CD4-positive, CD25-positive, alpha-beta regulatory T cell (primary cell): ENCODE results near the gene HOXB2. TPM values are rescaled to one million over a fixed set of nuclear protein-coding genes. Genes with fewer than 3 reads are reported as not detected.
"Not testable (repeated sequence)": the region's sequence is repeated elsewhere in the genome, so short reads cannot be mapped to it uniquely, and the experiment has no call there.

Source experiments
- ATAC-seq, 2 donors: fragments of 150-1000 bp; cut with Tn5 transposase; one replicate each; pipeline ENCODE4 v1.10.0; 2021; ENCODE audit warnings: low read depth in 2 of 2, moderate number of reproducible peaks in 2 of 2, moderate library complexity in 1 of 2
- DNase-seq, 3 donors: peaks; one replicate each; pipeline versions ENCODE4 v3.0.0 to v3.0.0-alpha.2; 2012 to 2022; ENCODE audit warnings: mixed read lengths in 1 of 3
- H3K27ac ChIP-seq: one replicate; pipeline ENCODE4 v1.7.0; 2013; ENCODE audit warnings: mild to moderate bottlenecking, low read length; ENCODE audit not compliant: insufficient read depth, poor library complexity, severe bottlenecking
- H3K27me3 ChIP-seq: one replicate; pipeline ENCODE4 v1.7.0; 2013; ENCODE audit warnings: low read length; ENCODE audit not compliant: control insufficient read depth, insufficient read depth
- H3K36me3 ChIP-seq: one replicate; pipeline ENCODE4 v1.7.0; 2013; ENCODE audit warnings: mild to moderate bottlenecking, low read length, moderate library complexity; ENCODE audit not compliant: control insufficient read depth, insufficient read depth
- H3K4me1 ChIP-seq: 2 replicates; pipeline ENCODE4 v1.7.0; 2013; ENCODE audit warnings: mild to moderate bottlenecking, low read length; ENCODE audit not compliant: insufficient read depth, control insufficient read depth, poor library complexity, severe bottlenecking
- H3K4me3 ChIP-seq: one replicate; pipeline ENCODE4 v1.7.0; 2013; ENCODE audit warnings: low read depth, mild to moderate bottlenecking, low read length, moderate library complexity
- H3K9me3 ChIP-seq, 2 experiments: 1 replicate in 1 of 2; 2 replicates in 1 of 2; pipeline ENCODE4 v1.7.0; 2013; ENCODE audit warnings: low read length in 2 of 2, mild to moderate bottlenecking in 1 of 2, moderate library complexity in 1 of 2; ENCODE audit not compliant: control insufficient read depth in 2 of 2
- H3K27ac Mint-ChIP-seq, 3 donors: one replicate each; pipeline ENCODE4 v1.8.0; 2020 to 2022; ENCODE audit warnings: mild to moderate bottlenecking in 3 of 3, mixed read lengths in 3 of 3, moderate library complexity in 2 of 3
- H3K27me3 Mint-ChIP-seq: one replicate; pipeline ENCODE4 v1.8.0; 2022; ENCODE audit warnings: mild to moderate bottlenecking, mixed read lengths
- H3K36me3 Mint-ChIP-seq: one replicate; pipeline ENCODE4 v1.8.0; 2020; ENCODE audit warnings: mixed read lengths
- H3K4me1 Mint-ChIP-seq, 4 donors: one replicate each; pipeline ENCODE4 v1.8.0; 2020 to 2022; ENCODE audit warnings: mixed read lengths in 4 of 4, mild to moderate bottlenecking in 1 of 4
- H3K4me3 Mint-ChIP-seq, 4 donors: one replicate each; pipeline ENCODE4 v1.8.0; 2020 to 2022; ENCODE audit warnings: mild to moderate bottlenecking in 4 of 4, mixed read lengths in 4 of 4, moderate library complexity in 3 of 4
- H3K9me3 Mint-ChIP-seq, 7 donors: one replicate each; pipeline ENCODE4 v1.8.0; 2020 to 2022; ENCODE audit warnings: mixed read lengths in 7 of 7, mild to moderate bottlenecking in 3 of 7, moderate library complexity in 2 of 7
- polyA plus RNA-seq, 4 donors: library from polyadenylated mRNA; unstranded; fragments of 300-500 nt; fragmentation: Illumina TruSeq; gene quantifications; one replicate each; pipeline ENCODE4 v1.2.3, GENCODE V29; 2021
- total RNA-seq: library from RNA; stranded (reverse); gene quantifications from one replicate; pipeline ENCODE4 v1.2.3, GENCODE V29; 2022

Gene HOXB2
- total and polyA plus RNA-seq, 5 donors from 2014 or later: 19.1 to 42.4 (median 31.1) TPM

- not testable (repeated sequence) for DNase-seq, H3K4me3 ChIP-seq, H3K27me3 ChIP-seq, H3K4me3 Mint-ChIP-seq, H3K36me3 Mint-ChIP-seq, H3K36me3 ChIP-seq, H3K4me1 ChIP-seq, H3K9me3 ChIP-seq, H3K9me3 Mint-ChIP-seq, H3K27ac ChIP-seq, ATAC-seq
- Mint-ChIP-seq H3K27me3 (peaks cover 22% of the 10 kb centered on the region), H3K4me1 (peaks cover 0 to 10% (median 5%) of the 10 kb centered on the region in 4 donors), H3K27ac (peak overlapping the region in 1 of 3 donors; percentile 5)
These were observed 8.9 kb downstream of the HOXB2 start for GRCh38 chr17:48535793-48536559.

GRCh38 chr17:48532261-48532660, 12.6 kb downstream of the HOXB2 start:
- Histone ChIP-seq H3K36me3 (no peaks in the 10 kb centered on the region), H3K27ac (no peak overlapping the region), H3K27me3 (no peaks in the 10 kb centered on the region), H3K4me3 (no peak overlapping the region), H3K9me3 (no peaks in the 10 kb centered on the region), H3K4me1 (peaks cover under 1% of the 10 kb centered on the region)
- ATAC-seq (no peak), DNase-seq (no peak)
- Mint-ChIP-seq H3K27me3 (peaks cover 31% of the 10 kb centered on the region), H3K4me3 (no peak overlapping the region), H3K9me3 (peaks cover 0 to 2% (median 0%) of the 10 kb centered on the region in 7 donors), H3K36me3 (no peaks in the 10 kb centered on the region), H3K4me1 (peaks cover 0 to 3% (median 0%) of the 10 kb centered on the region in 4 donors), H3K27ac (peak overlapping the region in 1 of 3 donors; percentile 27)

- peaks cover 8% of the 10 kb centered on the region for H3K4me1 ChIP-seq
- DNase-seq: no peak
- no peak within 1 kb of the TSS for H3K4me3 ChIP-seq
- H3K27me3 ChIP-seq: peaks cover 9% of the 10 kb centered on the region
- Mint-ChIP-seq H3K27me3 (peaks cover 42% of the 10 kb centered on the region), H3K4me3 (peak within 1 kb of the TSS in 1 of 4 donors; percentile 44), H3K9me3 (peaks cover 0 to 2% (median 0%) of the 10 kb centered on the region in 7 donors), H3K36me3 (no peaks in the 10 kb centered on the region), H3K27ac (peak within 1 kb of the TSS in 1 of 3 donors; percentile 27), H3K4me1 (peaks cover 0 to 12% (median 5%) of the 10 kb centered on the region in 4 donors)
- H3K27ac ChIP-seq: no peak within 1 kb of the TSS
- ATAC-seq: no peak
- no peaks in the 10 kb centered on the region for H3K36me3 ChIP-seq
- no peaks in the 10 kb centered on the region for H3K9me3 ChIP-seq
These were observed 14.0 kb downstream of the HOXB2 start, which contains the start of gene HOXB1 for GRCh38 chr17:48530887-48531272. Gene HOXB1 (minus strand): TSS chr17:48531011. CDS start chr17:48530904, 107 bp downstream.

GRCh38 chr17:48530208-48530886, 14.6 kb downstream of the HOXB2 start:
- no peak for DNase-seq
- Histone ChIP-seq H3K9me3 (no peaks in the 10 kb centered on the region), H3K4me3 (no peak overlapping the region), H3K27ac (no peak overlapping the region), H3K4me1 (peaks cover 8% of the 10 kb centered on the region), H3K36me3 (no peaks in the 10 kb centered on the region), H3K27me3 (peaks cover 10% of the 10 kb centered on the region)
- H3K4me3 Mint-ChIP-seq: peak overlapping the region in 1 of 4 donors; percentile 44
- no peak for ATAC-seq
- H3K36me3 Mint-ChIP-seq: no peaks in the 10 kb centered on the region
- H3K9me3 Mint-ChIP-seq: peaks cover 0 to 2% (median 0%) of the 10 kb centered on the region in 7 donors
- H3K27me3 Mint-ChIP-seq: peaks cover 48% of the 10 kb centered on the region
- no peak overlapping the region for H3K27ac Mint-ChIP-seq
- peaks cover 0 to 15% (median 5%) of the 10 kb centered on the region in 4 donors for H3K4me1 Mint-ChIP-seq

GRCh38 chr17:48529683-48530009, 15.3 kb downstream of the HOXB2 start:
- ATAC-seq: no peak
- H3K36me3 Mint-ChIP-seq: no peaks in the 10 kb centered on the region

GRCh38 chr17:48528936-48529682, 15.8 kb downstream of the HOXB2 start:
- no peaks in the 10 kb centered on the region for H3K9me3 ChIP-seq
- H3K27ac ChIP-seq: no peak overlapping the region
- no peaks in the 10 kb centered on the region for H3K9me3 Mint-ChIP-seq
- peaks cover 54% of the 10 kb centered on the region for H3K27me3 Mint-ChIP-seq
- H3K4me1 Mint-ChIP-seq: peaks cover 0 to 15% (median 5%) of the 10 kb centered on the region in 4 donors
- H3K36me3 Mint-ChIP-seq: no peaks in the 10 kb centered on the region
- peaks cover 12% of the 10 kb centered on the region for H3K27me3 ChIP-seq
- no peak for ATAC-seq
- H3K4me1 ChIP-seq: peaks cover 8% of the 10 kb centered on the region
- no peak overlapping the region for H3K4me3 ChIP-seq
- DNase-seq: no peak
- no peaks in the 10 kb centered on the region for H3K36me3 ChIP-seq
- peak overlapping the region in 1 of 4 donors; percentile 44 for H3K4me3 Mint-ChIP-seq
- H3K27ac Mint-ChIP-seq: peak overlapping the region in 1 of 3 donors; percentile 69

More at GRCh38 chr17:48529683-48530009, 15.3 kb downstream of the HOXB2 start:
- no peak for DNase-seq
- Histone ChIP-seq H3K4me3 (no peak overlapping the region), H3K27ac (no peak overlapping the region), H3K4me1 (peaks cover 8% of the 10 kb centered on the region), H3K36me3 (no peaks in the 10 kb centered on the region), H3K9me3 (no peaks in the 10 kb centered on the region), H3K27me3 (peaks cover 11% of the 10 kb centered on the region)
- Mint-ChIP-seq H3K27ac (no peak overlapping the region), H3K4me1 (peaks cover 0 to 15% (median 5%) of the 10 kb centered on the region in 4 donors), H3K4me3 (peak overlapping the region in 1 of 4 donors; percentile 44), H3K27me3 (peaks cover 51% of the 10 kb centered on the region), H3K9me3 (peaks cover 0 to under 1% (median 0%) of the 10 kb centered on the region in 7 donors)

- DNase-seq (no peak), ATAC-seq (no peak)
- H3K27ac Mint-ChIP-seq: no peak overlapping the region
- H3K27me3 ChIP-seq: peaks cover 19% of the 10 kb centered on the region
- peaks cover 0 to 15% (median 5%) of the 10 kb centered on the region in 4 donors for H3K4me1 Mint-ChIP-seq
- H3K9me3 Mint-ChIP-seq: no peaks in the 10 kb centered on the region
- H3K4me3 ChIP-seq: no peak overlapping the region
- H3K4me3 Mint-ChIP-seq: no peak overlapping the region
- no peaks in the 10 kb centered on the region for H3K36me3 Mint-ChIP-seq
- H3K27me3 Mint-ChIP-seq: peaks cover 55% of the 10 kb centered on the region
- H3K4me1 ChIP-seq: peaks cover 8% of the 10 kb centered on the region
- H3K27ac ChIP-seq: no peak overlapping the region
- H3K36me3 ChIP-seq: no peaks in the 10 kb centered on the region
- no peaks in the 10 kb centered on the region for H3K9me3 ChIP-seq
These were observed 16.6 kb downstream of the HOXB2 start for GRCh38 chr17:48528153-48528935.
